ENCODE results near the gene CEP295NL.

GRCh38 chr17:78950870-78951269 is 47.9 kb upstream of the CEP295NL start:
- TF ChIP-seq CTCF (IDR thresholded peaks at IDR 0.05; ENCODE audit: insufficient read depth, low read depth, low read length) = no peak
- no peak for TF ChIP-seq EZH2 (IDR thresholded peaks at IDR 0.05; ENCODE audit: insufficient read depth, low read length)
